H9 (cell line): ENCODE results near the gene PADI6. TPM values are rescaled to one million over a fixed set of nuclear protein-coding genes. Genes with fewer than 3 reads are reported as not detected.

Experiments
- DNase-seq: peaks from one replicate; pipeline ENCODE4 v3.0.0-alpha.2; 2017
- H2AFZ ChIP-seq: one replicate; pipeline ENCODE4 v1.6.1; 2013; ENCODE audit warnings: mild to moderate bottlenecking, low read length, control low read depth, moderate library complexity
- H2AK5ac ChIP-seq: 2 replicates; pipeline ENCODE4 v1.6.1; 2013; ENCODE audit warnings: low read length, control low read depth, mixed read lengths; ENCODE audit not compliant: insufficient read length
- H2BK120ac ChIP-seq: one replicate; pipeline ENCODE4 v1.6.1; 2013; ENCODE audit warnings: low read depth, mild to moderate bottlenecking, low read length, control low read depth, inconsistent platforms; ENCODE audit not compliant: poor library complexity, severe bottlenecking
- H2BK12ac ChIP-seq: 2 replicates; pipeline ENCODE4 v1.6.1; 2013; ENCODE audit warnings: low read length, control low read depth, mixed read lengths, low read depth; ENCODE audit not compliant: insufficient read length
- H2BK15ac ChIP-seq: 2 replicates; pipeline ENCODE4 v1.6.1; 2013; ENCODE audit warnings: low read depth, low read length, control low read depth
- H2BK20ac ChIP-seq: one replicate; pipeline ENCODE4 v1.6.1; 2013; ENCODE audit warnings: low read depth, mild to moderate bottlenecking, low read length, control low read depth, inconsistent platforms; ENCODE audit not compliant: poor library complexity, severe bottlenecking
- H2BK5ac ChIP-seq: 2 replicates; pipeline ENCODE4 v1.6.1; 2013; ENCODE audit warnings: low read length, control low read depth, mixed read lengths; ENCODE audit not compliant: insufficient read length
- H3K14ac ChIP-seq: 2 replicates; pipeline ENCODE4 v1.6.1; 2013; ENCODE audit warnings: low read length, control low read depth; ENCODE audit not compliant: insufficient read depth
- H3K18ac ChIP-seq: 2 replicates; pipeline ENCODE4 v1.6.1; 2013; ENCODE audit warnings: low read depth, mild to moderate bottlenecking, mixed read lengths, low read length, control low read depth; ENCODE audit not compliant: insufficient read length
- H3K23ac ChIP-seq: 2 replicates; pipeline ENCODE4 v1.6.1; 2013; ENCODE audit warnings: low read length, control low read depth, mixed read lengths, low read depth; ENCODE audit not compliant: insufficient read length
- H3K23me2 ChIP-seq: 2 replicates; pipeline ENCODE4 v1.6.1; 2013; ENCODE audit warnings: low read depth, mild to moderate bottlenecking, mixed read lengths, low read length, control low read depth; ENCODE audit not compliant: insufficient read length, poor library complexity, severe bottlenecking
- H3K27ac ChIP-seq: 2 replicates; pipeline ENCODE4 v1.5.1; 2013; ENCODE audit warnings: low read length, control low read depth, mixed read lengths, low read depth; ENCODE audit not compliant: insufficient read length
- H3K27me3 ChIP-seq: 2 replicates; pipeline ENCODE4 v1.6.1; 2013; ENCODE audit warnings: low read length, control low read depth, inconsistent platforms; ENCODE audit not compliant: insufficient read depth
- H3K4ac ChIP-seq: 2 replicates; pipeline ENCODE4 v1.6.1; 2013; ENCODE audit warnings: low read depth, mild to moderate bottlenecking, control low read depth, inconsistent platforms, low read length, moderate library complexity
- H3K4me1 ChIP-seq: 2 replicates; pipeline ENCODE4 v1.6.1; 2013; ENCODE audit warnings: low read length, control low read depth, inconsistent platforms; ENCODE audit not compliant: insufficient read depth
- H3K4me2 ChIP-seq: 2 replicates; pipeline ENCODE4 v1.6.1; 2013; ENCODE audit warnings: low read length, control low read depth, mixed read lengths; ENCODE audit not compliant: insufficient read length, insufficient read depth
- H3K56ac ChIP-seq: 2 replicates; pipeline ENCODE4 v1.6.1; 2013; ENCODE audit warnings: low read depth, mild to moderate bottlenecking, mixed read lengths, low read length, control low read depth; ENCODE audit not compliant: insufficient read length
- H3K79me1 ChIP-seq: 2 replicates; pipeline ENCODE4 v1.6.1; 2013; ENCODE audit warnings: low read depth, mild to moderate bottlenecking, moderate library complexity, low read length, control low read depth, inconsistent platforms; ENCODE audit not compliant: insufficient read depth, poor library complexity, severe bottlenecking
- H3K79me2 ChIP-seq: 2 replicates; pipeline ENCODE4 v1.6.1; 2013; ENCODE audit warnings: low read length, control low read depth, inconsistent platforms; ENCODE audit not compliant: insufficient read depth
- H3K9ac ChIP-seq: 2 replicates; pipeline ENCODE4 v1.6.1; 2013; ENCODE audit warnings: low read length, control low read depth, mixed read lengths; ENCODE audit not compliant: insufficient read length; ENCODE audit errors: extremely low read depth
- H3K9me3 ChIP-seq: one replicate; pipeline ENCODE4 v1.6.1; 2013; ENCODE audit warnings: low read depth, low read length, inconsistent platforms; ENCODE audit not compliant: control insufficient read depth
- H3T11ph ChIP-seq: one replicate; pipeline ENCODE4 v1.6.1; 2013; ENCODE audit warnings: mild to moderate bottlenecking, low read length, control low read depth, inconsistent platforms
- H4K20me1 ChIP-seq: one replicate; pipeline ENCODE4 v1.6.1; 2013; ENCODE audit not compliant: control insufficient read depth, insufficient read length, insufficient read depth
- H4K5ac ChIP-seq: 2 replicates; pipeline ENCODE4 v1.6.1; 2013; ENCODE audit warnings: low read depth, mild to moderate bottlenecking, mixed read lengths, low read length, control low read depth; ENCODE audit not compliant: insufficient read length
- H4K8ac ChIP-seq: replicated peaks from 2 replicates; pipeline ENCODE4 v1.6.1; 2013; ENCODE audit warnings: low read length, control low read depth, mixed read lengths, low read depth; ENCODE audit not compliant: insufficient read length
- H4K91ac ChIP-seq: 2 replicates; pipeline ENCODE4 v1.6.1; 2013; ENCODE audit warnings: low read depth, mild to moderate bottlenecking, moderate library complexity, mixed read lengths, low read length, control low read depth; ENCODE audit not compliant: insufficient read length
- H3K27ac Mint-ChIP-seq, 3 experiments: 2 replicates in 2 of 3; 3 replicates in 1 of 3; pipeline ENCODE4 v1.8.0; 2020 to 2021; ENCODE audit warnings: mixed read lengths in 3 of 3, mild to moderate bottlenecking in 1 of 3, moderate library complexity in 1 of 3
- H3K27me3 Mint-ChIP-seq: 2 replicates; pipeline ENCODE4 v1.8.0; 2021; ENCODE audit warnings: low read depth, mild to moderate bottlenecking, moderate library complexity, mixed read lengths
- H3K36me3 Mint-ChIP-seq, 3 experiments: 2 replicates in 2 of 3; 3 replicates in 1 of 3; pipeline ENCODE4 v1.8.0; 2020 to 2021; ENCODE audit warnings: low read depth in 3 of 3, mixed read lengths in 3 of 3; ENCODE audit not compliant: insufficient read depth in 1 of 3
- H3K4me1 Mint-ChIP-seq, 2 experiments: 2 replicates each; pipeline ENCODE4 v1.8.0; 2020; ENCODE audit warnings: mixed read lengths in 2 of 2
- H3K4me3 Mint-ChIP-seq, 2 experiments: 2 replicates in 1 of 2; 3 replicates in 1 of 2; pipeline ENCODE4 v1.8.0; 2020 to 2021; ENCODE audit warnings: mild to moderate bottlenecking in 2 of 2, mixed read lengths in 2 of 2, moderate library complexity in 1 of 2
- H3K9me3 Mint-ChIP-seq, 2 experiments: 2 replicates in 1 of 2; 3 replicates in 1 of 2; pipeline ENCODE4 v1.8.0; 2020; ENCODE audit warnings: mild to moderate bottlenecking in 2 of 2, mixed read lengths in 2 of 2, moderate library complexity in 1 of 2
- CTCF ChIP-seq: fragments of 200-600 bp; sonication (generic); conservative IDR thresholded peaks from 3 replicates; pipeline ENCODE4 v1.8.0; 2021; ENCODE audit warnings: antibody characterized with exemption, mild to moderate bottlenecking
- WGBS: extraction: QIAGEN DNeasy Blood & Tissue Kit; methylation state at CpG from one replicate; pipeline ENCODE4 v1.1.7; 2013; ENCODE audit warnings: missing lambda C conversion rate, low lambda C conversion rate, mixed read lengths; ENCODE audit not compliant: insufficient read length; ENCODE audit errors: extremely low coverage; 5-methylcytosine and 5-hydroxymethylcytosine counted together
- total RNA-seq: library from RNA; stranded (reverse); gene quantifications from 2 replicates; pipeline ENCODE4 v1.2.1, GENCODE V29; 2021

PADI6 gene
- total RNA-seq, 1 experiment from 2014 or later = not detected

GRCh38 chr1:17381161-17381560, 9.2 kb downstream of the PADI6 start:
- H3K27me3 Mint-ChIP-seq = peaks cover 12% of the 10 kb centered on the region
- Histone ChIP-seq H3K4ac (no peak overlapping the region), H2AFZ (no peak overlapping the region), H3K9me3 (no peaks in the 10 kb centered on the region), H4K20me1 (no peaks in the 10 kb centered on the region), H3T11ph (no peak overlapping the region), H3K4me2 (no peak overlapping the region), H2BK15ac (no peak overlapping the region), H2BK12ac (no peak overlapping the region), H2BK120ac (no peak overlapping the region), H3K23ac (no peak overlapping the region), H3K23me2 (no peaks in the 10 kb centered on the region), H3K79me1 (no peaks in the 10 kb centered on the region), H3K27me3 (no peaks in the 10 kb centered on the region), H4K8ac (no peak overlapping the region), H3K79me2 (no peaks in the 10 kb centered on the region), H2BK5ac (no peak overlapping the region), H4K91ac (no peak overlapping the region), H2AK5ac (no peak overlapping the region), H2BK20ac (no peak overlapping the region), H3K4me1 (peaks cover 8% of the 10 kb centered on the region; the same call in 1 of the 2 replicates), H3K14ac (no peak overlapping the region), H3K18ac (no peak overlapping the region), H4K5ac (no peak overlapping the region), H3K27ac (no peak overlapping the region), H3K9ac (no peak overlapping the region), H3K56ac (no peak overlapping the region)
- no CpG with 5 or more reads among the region's 2 CpGs for WGBS
- TF ChIP-seq CTCF = no peak
- H3K27ac Mint-ChIP-seq = no peak overlapping the region
- H3K9me3 Mint-ChIP-seq = no peaks in the 10 kb centered on the region; a peak in 1 of 5 replicates
- no peak for DNase-seq
- H3K4me3 Mint-ChIP-seq = no peak overlapping the region
- no peaks in the 10 kb centered on the region for H3K36me3 Mint-ChIP-seq
- peaks cover 26 to 27% of the 10 kb centered on the region in 2 experiments for H3K4me1 Mint-ChIP-seq
